Caco-2 (cell line): Measurements from ENCODE around the gene MRPL37. TPM values are rescaled to one million over a fixed set of nuclear protein-coding genes. Genes with fewer than 3 reads are reported as not detected.

Experiments used
- BruUV-seq: library from RNA; stranded (reverse); fragments of 400-500 nt; replicated peaks from 2 replicates; lab custom pipeline; 2021; lab: Mats Ljungman, UMichigan
- CTCF ChIA-PET: fragments of 300-600 bp; sonication (Branson Sonifier 250); formaldehyde crosslinking; loops from one replicate; lab custom pipeline; 2022; ENCODE audit warnings: antibody characterized with exemption; lab: Charles Lee
- POLR2A ChIA-PET: fragments of 300-600 bp; sonication (Branson Sonifier 250); formaldehyde crosslinking; loops from one replicate; lab custom pipeline; 2022; ENCODE audit warnings: antibody characterized with exemption; lab: Charles Lee
- DNase-seq, 2 experiments: peaks; one replicate each; pipeline versions ENCODE4 v3.0.0 to v3.0.0-alpha.2; 2020 to 2022
- H3K27me3 ChIP-seq: replicated peaks from 2 replicates; pipeline ENCODE4 v1.6.0; 2011; ENCODE audit warnings: low read length; ENCODE audit not compliant: control insufficient read depth, insufficient read depth
- H3K36me3 ChIP-seq: 2 replicates; pipeline ENCODE4 v1.5.1; 2011; ENCODE audit warnings: low read length; ENCODE audit not compliant: control insufficient read depth, insufficient read depth
- H3K4me1 ChIP-seq: fragments of 250-450 bp; sonication (Bioruptor Pico); 2 replicates; pipeline ENCODE4 v1.5.1; 2020; ENCODE audit warnings: mild to moderate bottlenecking
- H3K4me3 ChIP-seq: 2 replicates; pipeline ENCODE4 v1.5.1; 2011; ENCODE audit warnings: low read depth, mild to moderate bottlenecking, control low read depth, low read length
- H3K9me3 ChIP-seq: fragments of 250-450 bp; sonication (Bioruptor Pico); 2 replicates; pipeline ENCODE4 v1.5.1; 2020; ENCODE audit warnings: mild to moderate bottlenecking, moderate library complexity
- H3K27ac Mint-ChIP-seq: one replicate; pipeline ENCODE4 v1.8.0; 2022; ENCODE audit warnings: mixed read lengths; ENCODE audit not compliant: unreplicated experiment
- H3K27me3 Mint-ChIP-seq: one replicate; pipeline ENCODE4 v1.8.0; 2022; ENCODE audit warnings: mixed read lengths; ENCODE audit not compliant: insufficient read depth, unreplicated experiment
- H3K36me3 Mint-ChIP-seq: one replicate; pipeline ENCODE4 v1.8.0; 2022; ENCODE audit warnings: mild to moderate bottlenecking, mixed read lengths; ENCODE audit not compliant: insufficient read depth, unreplicated experiment
- H3K4me1 Mint-ChIP-seq: one replicate; pipeline ENCODE4 v1.8.0; 2022; ENCODE audit warnings: low read depth, mixed read lengths; ENCODE audit not compliant: unreplicated experiment
- H3K4me3 Mint-ChIP-seq: one replicate; pipeline ENCODE4 v1.8.0; 2022; ENCODE audit warnings: mild to moderate bottlenecking, moderate library complexity, mixed read lengths; ENCODE audit not compliant: unreplicated experiment
- H3K9me3 Mint-ChIP-seq: one replicate; pipeline ENCODE4 v1.8.0; 2022; ENCODE audit warnings: mixed read lengths; ENCODE audit not compliant: unreplicated experiment
- intact Hi-C: fragments of 100-400 bp; cut with micrococcal nuclease; formaldehyde crosslinking; loops from one replicate; pipeline ENCODE4 v1.10.0; 2022; ENCODE audit not compliant: unreplicated experiment
- total RNA-seq: library from RNA; stranded (reverse); gene quantifications from 2 replicates; pipeline ENCODE4 v1.2.3, GENCODE V29; 2022
- TF ChIP-seq, protein P1 (sequence below), 2 experiments: fragments of 200-600 bp in 1 of 2; IDR thresholded peaks; 1 replicate in 1 of 2; 2 replicates in 1 of 2; pipeline versions ENCODE4 v1.5.1 to v1.8.0; 2011 to 2022; ENCODE audit warnings: antibody characterized with exemption in 1 of 2, control low read depth in 1 of 2, inconsistent platforms in 1 of 2, low read depth in 1 of 2, low read length in 1 of 2, mild to moderate bottlenecking in 1 of 2, moderate library complexity in 1 of 2; ENCODE audit not compliant: insufficient read depth in 1 of 2, severe bottlenecking in 1 of 2, unreplicated experiment in 1 of 2

MRPL37 gene
- total RNA-seq, 1 experiment from 2014 or later = 95.6 TPM

DNA sequence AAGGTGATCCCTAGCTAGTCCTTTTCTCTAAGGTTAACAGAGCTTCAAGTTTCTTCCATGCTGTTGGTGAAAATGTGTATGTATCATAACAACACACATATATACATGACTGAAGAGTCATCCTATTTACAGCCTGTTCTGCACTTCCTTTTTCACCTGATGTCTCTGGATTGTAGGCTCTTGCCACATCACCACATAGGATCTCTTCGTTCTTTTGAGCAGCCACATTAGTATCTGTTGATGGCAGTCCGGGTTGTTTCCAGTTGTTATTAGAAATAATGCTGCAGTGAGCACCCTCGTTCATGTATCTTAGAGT is 19.7 kb downstream of the MRPL37 start:
- no peak overlapping the region for H3K4me3 Mint-ChIP-seq
- H3K27ac Mint-ChIP-seq = no peak overlapping the region
- no peaks in the 10 kb centered on the region for H3K27me3 ChIP-seq
- H3K9me3 ChIP-seq = no peaks in the 10 kb centered on the region
- CTCF ChIA-PET = interaction anchor here (0.7 kb wide), 1 partner anchor 19 kb away, joined by 3 read pairs; no protein-coding TSS in a partner anchor
- DNase-seq = no peak
- H3K27me3 Mint-ChIP-seq = no peaks in the 10 kb centered on the region
- no TSS peak for BruUV-seq
- no peaks in the 10 kb centered on the region; the same call in 1 of the 2 replicates for H3K36me3 ChIP-seq
- intact Hi-C loops = no loop called here
- POLR2A ChIA-PET = no interaction called here
- TF ChIP-seq, protein P1, sequence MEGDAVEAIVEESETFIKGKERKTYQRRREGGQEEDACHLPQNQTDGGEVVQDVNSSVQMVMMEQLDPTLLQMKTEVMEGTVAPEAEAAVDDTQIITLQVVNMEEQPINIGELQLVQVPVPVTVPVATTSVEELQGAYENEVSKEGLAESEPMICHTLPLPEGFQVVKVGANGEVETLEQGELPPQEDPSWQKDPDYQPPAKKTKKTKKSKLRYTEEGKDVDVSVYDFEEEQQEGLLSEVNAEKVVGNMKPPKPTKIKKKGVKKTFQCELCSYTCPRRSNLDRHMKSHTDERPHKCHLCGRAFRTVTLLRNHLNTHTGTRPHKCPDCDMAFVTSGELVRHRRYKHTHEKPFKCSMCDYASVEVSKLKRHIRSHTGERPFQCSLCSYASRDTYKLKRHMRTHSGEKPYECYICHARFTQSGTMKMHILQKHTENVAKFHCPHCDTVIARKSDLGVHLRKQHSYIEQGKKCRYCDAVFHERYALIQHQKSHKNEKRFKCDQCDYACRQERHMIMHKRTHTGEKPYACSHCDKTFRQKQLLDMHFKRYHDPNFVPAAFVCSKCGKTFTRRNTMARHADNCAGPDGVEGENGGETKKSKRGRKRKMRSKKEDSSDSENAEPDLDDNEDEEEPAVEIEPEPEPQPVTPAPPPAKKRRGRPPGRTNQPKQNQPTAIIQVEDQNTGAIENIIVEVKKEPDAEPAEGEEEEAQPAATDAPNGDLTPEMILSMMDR (IDR thresholded peaks at IDR 0.05; ENCODE audit: insufficient read depth in 1 of 2, low read depth in 1 of 2, low read length in 1 of 2, severe bottlenecking in 1 of 2, unreplicated experiment in 1 of 2) = no peak
- no peaks in the 10 kb centered on the region for H3K4me1 ChIP-seq
- peaks cover 56% of the 10 kb centered on the region for H3K36me3 Mint-ChIP-seq
- H3K4me3 ChIP-seq = no peak overlapping the region
- no peaks in the 10 kb centered on the region for H3K9me3 Mint-ChIP-seq
- H3K4me1 Mint-ChIP-seq = no peaks in the 10 kb centered on the region

DNA sequence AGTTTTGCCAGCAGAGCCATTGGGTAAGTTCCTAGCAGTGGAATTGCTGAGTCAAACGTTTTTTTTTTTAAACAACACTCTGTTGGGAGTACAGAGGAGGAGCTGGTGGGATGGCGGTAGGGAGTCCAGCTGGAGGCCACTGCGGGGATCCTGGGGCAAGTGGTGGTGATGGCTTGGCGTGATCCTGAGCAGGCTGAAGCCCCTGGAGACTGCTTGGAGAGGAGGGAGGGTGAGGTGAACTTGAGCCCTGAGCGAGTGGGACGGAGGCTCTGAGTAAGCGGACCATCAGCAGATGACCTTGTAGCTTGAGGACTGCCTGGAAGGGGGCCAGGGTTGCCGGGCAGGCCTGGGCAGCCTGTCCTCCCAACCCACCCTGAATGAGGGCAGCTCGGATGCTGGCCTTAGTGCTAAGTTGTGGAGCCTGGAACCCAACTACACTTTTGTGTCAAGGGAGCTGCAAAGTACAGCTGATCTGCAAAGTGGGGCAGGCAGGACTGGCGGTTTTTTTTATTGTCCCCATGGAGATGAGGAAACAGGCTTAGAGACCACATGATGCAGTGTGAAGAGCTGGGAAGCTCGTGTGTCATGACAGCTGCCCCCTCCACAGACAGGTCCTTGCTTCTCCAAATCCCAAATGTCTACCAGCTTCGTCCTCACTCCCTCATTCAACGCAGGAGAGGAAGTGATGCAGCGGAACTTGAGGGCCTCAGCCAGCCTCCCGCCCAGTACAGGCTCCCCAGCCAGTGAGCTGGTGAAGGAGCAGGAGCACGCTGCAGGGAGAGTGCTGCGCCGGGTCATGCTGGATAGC is 20.2 kb downstream of the MRPL37 start:
- H3K36me3 ChIP-seq = no peaks in the 10 kb centered on the region; the same call in 1 of the 2 replicates
- H3K9me3 ChIP-seq = no peaks in the 10 kb centered on the region
- H3K36me3 Mint-ChIP-seq = peaks cover 59% of the 10 kb centered on the region
- H3K4me1 ChIP-seq = no peaks in the 10 kb centered on the region
- no peaks in the 10 kb centered on the region for H3K27me3 ChIP-seq
- no peaks in the 10 kb centered on the region for H3K9me3 Mint-ChIP-seq
- no peaks in the 10 kb centered on the region for H3K4me1 Mint-ChIP-seq
- H3K27ac Mint-ChIP-seq = no peak overlapping the region
- no peak overlapping the region for H3K4me3 ChIP-seq
- DNase-seq = no peak
- H3K4me3 Mint-ChIP-seq = no peak overlapping the region
- intact Hi-C loops = no loop called here
- TF ChIP-seq, protein P1 (IDR thresholded peaks at IDR 0.05; ENCODE audit: insufficient read depth in 1 of 2, low read depth in 1 of 2, low read length in 1 of 2, severe bottlenecking in 1 of 2, unreplicated experiment in 1 of 2) = no peak
- ChIA-PET CTCF (interaction anchor here (0.7 kb wide), 1 partner anchor 18 kb away, joined by 3 read pairs; no protein-coding TSS in a partner anchor), POLR2A (interaction anchor here (0.6 kb wide), 1 partner anchor 269 kb away, joined by 6 read pairs; no protein-coding TSS in a partner anchor)
- no TSS peak for BruUV-seq
- H3K27me3 Mint-ChIP-seq = no peaks in the 10 kb centered on the region

DNA sequence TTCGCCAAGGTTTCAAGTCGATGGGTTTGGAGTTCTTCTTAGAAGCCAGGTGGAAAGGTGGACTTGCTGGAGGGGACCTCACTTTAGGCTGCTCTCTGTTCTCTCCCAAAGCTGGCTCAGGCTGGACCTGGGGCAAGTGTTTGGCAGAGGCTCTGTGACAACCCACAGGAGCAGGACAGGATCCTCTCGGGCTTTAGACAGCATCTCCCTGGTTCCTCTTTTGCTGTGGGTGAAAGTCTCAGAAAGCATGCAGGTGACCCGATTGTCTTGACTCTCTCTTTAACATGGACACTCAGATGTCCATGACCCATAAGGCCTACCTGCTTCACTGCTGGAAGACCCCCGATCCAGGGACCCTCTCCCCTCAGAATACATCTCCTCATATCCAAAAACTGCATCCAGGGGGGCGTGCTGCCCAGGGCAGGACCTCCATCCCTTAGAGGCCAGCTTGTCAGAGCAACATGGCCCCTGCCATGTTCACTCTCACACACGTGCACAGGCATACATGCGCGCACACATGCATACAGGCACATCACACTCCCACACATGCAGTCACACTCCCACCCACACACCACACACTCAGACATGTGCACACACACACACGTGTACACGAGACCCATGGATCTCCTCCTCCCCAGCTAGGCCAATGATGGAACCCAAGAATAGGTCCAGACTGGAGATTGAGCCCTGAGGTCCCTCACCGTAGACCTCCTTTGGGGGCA is 21.3 kb downstream of the MRPL37 start:
- Mint-ChIP-seq H3K27ac (no peak overlapping the region), H3K36me3 (peaks cover 51% of the 10 kb centered on the region), H3K9me3 (no peaks in the 10 kb centered on the region), H3K4me3 (no peak overlapping the region), H3K27me3 (no peaks in the 10 kb centered on the region), H3K4me1 (no peaks in the 10 kb centered on the region)
- POLR2A ChIA-PET = no interaction called here
- intact Hi-C loops = no loop called here
- DNase-seq = no peak
- BruUV-seq = no TSS peak
- TF ChIP-seq, protein P1 (IDR thresholded peaks at IDR 0.05; ENCODE audit: insufficient read depth in 1 of 2, low read depth in 1 of 2, low read length in 1 of 2, severe bottlenecking in 1 of 2, unreplicated experiment in 1 of 2) = no peak
- H3K4me3 ChIP-seq = no peak overlapping the region
- no peaks in the 10 kb centered on the region for H3K27me3 ChIP-seq
- CTCF ChIA-PET = no interaction called here
- H3K4me1 ChIP-seq = no peaks in the 10 kb centered on the region
- H3K36me3 ChIP-seq = no peaks in the 10 kb centered on the region; the same call in 1 of the 2 replicates
- no peaks in the 10 kb centered on the region for H3K9me3 ChIP-seq
